Lung (tissue), 12 donors: ENCODE data around the gene OSBPL6. TPM values are rescaled to one million over a fixed set of nuclear protein-coding genes. Genes with fewer than 3 reads are reported as not detected.

Experiments used
- ATAC-seq: fragments of 200-7000 bp; cut with Tn5 transposase; one replicate; pipeline ENCODE4 v1.9.1; 2020; ENCODE audit warnings: moderate number of reproducible peaks; ENCODE audit not compliant: insufficient read depth, low FRiP score
- DNase-seq, 3 donors: peaks; one replicate each; pipeline ENCODE4 v3.0.0-alpha.2; 2013 to 2017
- H3K27ac ChIP-seq, 2 donors: one replicate each; pipeline ENCODE4 v1.5.1; 2013; ENCODE audit warnings: mild to moderate bottlenecking in 2 of 2, moderate library complexity in 2 of 2, control low read depth in 1 of 2, inconsistent platforms in 1 of 2, low read depth in 1 of 2, low read length in 1 of 2
- H3K27me3 ChIP-seq, 3 donors: one replicate each; pipeline ENCODE4 v1.5.1; 2013; ENCODE audit warnings: low read length in 2 of 3; ENCODE audit not compliant: control insufficient read depth in 3 of 3, insufficient read depth in 3 of 3
- H3K36me3 ChIP-seq, 4 donors: one replicate each; pipeline ENCODE4 v1.5.1; 2013; ENCODE audit warnings: low read length in 4 of 4, mild to moderate bottlenecking in 1 of 4, moderate library complexity in 1 of 4; ENCODE audit not compliant: control insufficient read depth in 4 of 4, insufficient read depth in 4 of 4
- H3K4me1 ChIP-seq, 5 donors: one replicate each; pipeline ENCODE4 v1.5.1; 2013; ENCODE audit warnings: low read length in 5 of 5, mild to moderate bottlenecking in 2 of 5, moderate library complexity in 1 of 5; ENCODE audit not compliant: control insufficient read depth in 5 of 5, insufficient read depth in 5 of 5
- H3K4me3 ChIP-seq: one replicate; pipeline ENCODE4 v1.5.1; 2013; ENCODE audit warnings: mild to moderate bottlenecking, control low read depth, moderate library complexity
- H3K9ac ChIP-seq, 2 donors: one replicate each; pipeline ENCODE4 v1.5.1; 2013; ENCODE audit warnings: low read length in 2 of 2, control low read depth in 1 of 2; ENCODE audit not compliant: insufficient read depth in 1 of 2
- H3K9me3 ChIP-seq, 4 donors: one replicate each; pipeline ENCODE4 v1.5.1; 2013; ENCODE audit warnings: low read length in 3 of 4, mild to moderate bottlenecking in 1 of 4, moderate library complexity in 1 of 4; ENCODE audit not compliant: control insufficient read depth in 4 of 4, insufficient read depth in 3 of 4
- WGBS, 2 donors: extraction: QIAGEN DNeasy Blood & Tissue Kit; methylation state at CpG; one replicate each; pipeline ENCODE4 v1.1.7; 2013; 5-methylcytosine and 5-hydroxymethylcytosine counted together
- polyA plus RNA-seq, 2 donors: library from polyadenylated mRNA; stranded (reverse); fragments of 200-250 nt; gene quantifications; one replicate each; pipeline ENCODE4 v1.2.1, GENCODE V29; 2013
- total RNA-seq, 2 donors: library from RNA; depleted of rRNA in 1 of 2; stranded (reverse); fragments of >200 nt in 1 of 2; gene quantifications; one replicate each; pipeline ENCODE4 v1.2.1, GENCODE V29; 2014 to 2021
- TF ChIP-seq, protein P1 (sequence below): IDR thresholded peaks from 2 replicates; pipeline ENCODE4 v1.5.1; 2012; ENCODE audit warnings: mild to moderate bottlenecking; ENCODE audit errors: control extremely low read depth, extremely low read depth
- donor health status: control.
- donor health status: control.
- donor health status: Bipolar disorder and iron deficiency.
- donor health status: healthy.
- donor health status: DM: yes; HTN: yes; CAD: no.

OSBPL6 gene
- total and polyA plus RNA-seq, 4 donors: 1.9 to 23.5 (median 7.8) TPM

DNA sequence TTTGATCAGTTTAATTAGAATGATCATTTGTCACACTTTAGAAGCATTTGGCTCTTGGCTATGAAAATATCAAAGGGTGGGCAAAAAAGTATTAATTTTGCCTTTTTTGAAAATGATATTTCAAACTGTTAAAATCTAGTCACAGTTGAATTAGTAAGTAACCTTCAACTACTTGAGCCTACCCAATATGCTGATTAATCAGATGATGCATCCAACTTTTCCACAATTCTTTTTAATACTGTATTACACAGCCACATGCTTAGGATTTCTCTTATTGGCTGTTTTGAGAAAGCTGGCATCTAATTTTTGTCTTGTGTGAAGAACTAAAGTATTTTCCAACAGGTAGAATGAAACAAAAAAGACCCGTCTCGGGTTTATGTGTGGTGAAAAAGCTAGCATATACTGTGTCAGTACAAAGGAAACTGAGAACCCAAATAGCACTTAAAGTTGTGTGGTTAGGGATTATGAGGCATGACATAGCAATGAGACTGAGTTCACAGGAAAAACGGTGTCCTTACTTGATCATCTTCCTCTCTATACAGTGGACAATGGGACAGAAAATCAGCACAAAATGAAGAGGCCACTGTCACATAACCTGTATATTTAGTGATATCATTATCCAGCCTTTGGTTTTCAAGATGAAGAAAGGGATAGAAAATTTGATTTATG, 11.7 kb downstream of the OSBPL6 start:
- ATAC-seq: no peak
- H3K27ac ChIP-seq: no peak overlapping the region
- no peak for DNase-seq
- H3K36me3 ChIP-seq: no peaks in the 10 kb centered on the region
- no peaks in the 10 kb centered on the region for H3K4me1 ChIP-seq
- no peaks in the 10 kb centered on the region for H3K27me3 ChIP-seq
- 83 to 88% methylated on average over 3 of the region's 3 CpGs for WGBS, 2 donors
- no peak overlapping the region for H3K9ac ChIP-seq
- TF ChIP-seq, protein P1, sequence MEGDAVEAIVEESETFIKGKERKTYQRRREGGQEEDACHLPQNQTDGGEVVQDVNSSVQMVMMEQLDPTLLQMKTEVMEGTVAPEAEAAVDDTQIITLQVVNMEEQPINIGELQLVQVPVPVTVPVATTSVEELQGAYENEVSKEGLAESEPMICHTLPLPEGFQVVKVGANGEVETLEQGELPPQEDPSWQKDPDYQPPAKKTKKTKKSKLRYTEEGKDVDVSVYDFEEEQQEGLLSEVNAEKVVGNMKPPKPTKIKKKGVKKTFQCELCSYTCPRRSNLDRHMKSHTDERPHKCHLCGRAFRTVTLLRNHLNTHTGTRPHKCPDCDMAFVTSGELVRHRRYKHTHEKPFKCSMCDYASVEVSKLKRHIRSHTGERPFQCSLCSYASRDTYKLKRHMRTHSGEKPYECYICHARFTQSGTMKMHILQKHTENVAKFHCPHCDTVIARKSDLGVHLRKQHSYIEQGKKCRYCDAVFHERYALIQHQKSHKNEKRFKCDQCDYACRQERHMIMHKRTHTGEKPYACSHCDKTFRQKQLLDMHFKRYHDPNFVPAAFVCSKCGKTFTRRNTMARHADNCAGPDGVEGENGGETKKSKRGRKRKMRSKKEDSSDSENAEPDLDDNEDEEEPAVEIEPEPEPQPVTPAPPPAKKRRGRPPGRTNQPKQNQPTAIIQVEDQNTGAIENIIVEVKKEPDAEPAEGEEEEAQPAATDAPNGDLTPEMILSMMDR: no peak
- H3K9me3 ChIP-seq: no peaks in the 10 kb centered on the region
- H3K4me3 ChIP-seq: no peak overlapping the region

DNA sequence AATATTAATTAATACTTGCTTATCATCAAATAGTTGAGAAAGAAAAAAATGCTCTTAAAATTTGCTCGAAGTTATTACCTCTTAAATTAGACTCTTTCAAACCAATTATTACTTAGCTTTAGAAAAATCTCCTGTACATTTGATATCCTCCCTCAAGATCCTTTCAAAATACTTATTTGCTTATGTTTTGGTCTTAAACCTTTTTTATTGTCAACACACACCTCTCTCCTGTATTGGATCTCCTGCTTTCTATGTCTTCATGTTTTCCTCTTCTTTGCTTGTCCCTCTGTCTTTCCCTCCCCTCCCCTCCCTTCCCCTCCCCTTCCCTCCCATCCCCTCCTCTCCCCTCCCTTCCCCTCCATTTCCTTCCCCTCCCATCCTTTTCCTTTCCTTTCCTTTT, 14.0 kb downstream of the OSBPL6 start:
- H3K4me3 ChIP-seq: no peak overlapping the region
- H3K27me3 ChIP-seq: no peaks in the 10 kb centered on the region
- ATAC-seq: no peak
- H3K9me3 ChIP-seq: no peaks in the 10 kb centered on the region
- no peak overlapping the region for H3K27ac ChIP-seq
- H3K36me3 ChIP-seq: no peaks in the 10 kb centered on the region
- TF ChIP-seq, protein P1: no peak
- DNase-seq: no peak
- no peak overlapping the region for H3K9ac ChIP-seq
- WGBS, 2 donors: 90 to 95% methylated on average over 1 of the region's 1 CpG
- no peaks in the 10 kb centered on the region for H3K4me1 ChIP-seq

DNA sequence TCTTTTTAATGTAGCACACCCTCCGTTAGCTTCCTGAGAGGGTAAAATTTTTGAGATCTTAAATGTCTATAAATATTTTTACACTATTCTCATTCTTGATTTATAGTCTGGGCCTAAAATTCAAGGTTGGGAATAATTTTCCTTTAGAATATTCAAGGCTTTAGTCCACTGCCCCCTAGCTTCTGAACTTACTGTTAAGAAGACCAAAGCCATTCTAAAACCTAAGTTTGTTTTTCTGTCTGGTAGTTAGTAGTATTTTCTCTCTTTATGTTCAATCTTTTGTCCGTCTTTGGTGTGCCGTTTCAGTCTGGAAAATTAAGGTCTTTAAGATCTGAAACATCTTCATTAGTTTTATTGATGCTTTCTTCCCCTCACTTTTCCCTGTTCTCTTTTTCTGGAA, 14.5 kb downstream of the OSBPL6 start:
- no peak for ATAC-seq
- 86 to 90% methylated on average over 3 of the region's 3 CpGs for WGBS, 2 donors

More for the DNA sequence above, 14.5 kb downstream of the OSBPL6 start:
- peak in 2 of 3 donors; percentile 21 to 26 for DNase-seq
- TF ChIP-seq, protein P1: no peak
- H3K4me3 ChIP-seq: no peak overlapping the region
- H3K27ac ChIP-seq: no peak overlapping the region
- H3K27me3 ChIP-seq: no peaks in the 10 kb centered on the region
- H3K9ac ChIP-seq: no peak overlapping the region
- no peaks in the 10 kb centered on the region for H3K36me3 ChIP-seq
- no peaks in the 10 kb centered on the region for H3K4me1 ChIP-seq
- no peaks in the 10 kb centered on the region for H3K9me3 ChIP-seq
